HEK293 (cell line): ENCODE results near the gene XKR7.

Source experiments
- CTCF ChIA-PET: fragments of 350-600 bp; formaldehyde crosslinking; extraction: SDS; loops from one replicate; lab custom pipeline; 2021; ENCODE audit warnings: antibody characterized with exemption; lab: Yijun Ruan, JAX
- POLR2A ChIA-PET: fragments of 300-600 bp; formaldehyde crosslinking; extraction: SDS; loops from one replicate; lab custom pipeline; 2020; ENCODE audit warnings: antibody characterized with exemption, inconsistent platforms; lab: Yijun Ruan, JAX
- H3K27ac ChIP-seq: fragments of 200-500 bp; sonication (Bioruptor generic); 2 replicates; pipeline ENCODE4 v1.5.1; 2014; ENCODE audit warnings: low read depth, low read length, control low read depth, inconsistent platforms; ENCODE audit errors: extremely low read depth
- H3K36me3 ChIP-seq, 2 experiments: fragments of 200-500 bp in 1 of 2; sonication (Bioruptor generic) in 1 of 2; 1 replicate in 1 of 2; 2 replicates in 1 of 2; pipeline ENCODE4 v1.5.1; 2014 to 2017; ENCODE audit warnings: inconsistent platforms in 2 of 2, low read length in 2 of 2; ENCODE audit not compliant: control insufficient read depth in 2 of 2, insufficient read depth in 1 of 2
- H3K4me1 ChIP-seq: fragments of 200-500 bp; sonication (Bioruptor generic); 2 replicates; pipeline ENCODE4 v1.5.1; 2014; ENCODE audit warnings: mild to moderate bottlenecking, low read length, inconsistent platforms; ENCODE audit not compliant: control insufficient read depth, insufficient read depth
- H3K4me3 ChIP-seq: 2 replicates; pipeline ENCODE4 v1.5.1; 2011; ENCODE audit warnings: low read depth, mild to moderate bottlenecking, control low read depth, low read length, moderate library complexity
- H3K9me3 ChIP-seq: fragments of 200-500 bp; sonication (Bioruptor generic); 2 replicates; pipeline ENCODE4 v1.5.1; 2014; ENCODE audit warnings: low read depth, low read length, inconsistent platforms; ENCODE audit not compliant: control insufficient read depth, insufficient read depth
- BCL11B ChIP-seq: fragments of 450-650 bp; formaldehyde crosslinking; IDR thresholded peaks from 2 replicates; pipeline ENCODE4 v1.5.1; 2016; ENCODE audit warnings: low read depth, missing biosample characterization, missing genetic modification characterization
- BCL6B ChIP-seq: fragments of 450-650 bp; formaldehyde crosslinking; IDR thresholded peaks from 2 replicates; pipeline ENCODE4 v1.5.1; 2017; ENCODE audit warnings: missing biosample characterization, missing genetic modification characterization
- HIC1 ChIP-seq: fragments of 450-650 bp; formaldehyde crosslinking; IDR thresholded peaks from 2 replicates; pipeline ENCODE4 v1.5.1; 2016; ENCODE audit warnings: missing biosample characterization, missing genetic modification characterization
- KLF9 ChIP-seq: fragments of 450-650 bp; formaldehyde crosslinking; IDR thresholded peaks from 2 replicates; pipeline ENCODE4 v1.5.1; 2016; ENCODE audit warnings: missing biosample characterization, missing genetic modification characterization, low read depth
- MEIS1 ChIP-seq: sonication (generic); formaldehyde crosslinking; IDR thresholded peaks from 2 replicates; pipeline ENCODE4 v1.8.1; 2022; ENCODE audit warnings: missing genetic modification reagents, mild to moderate bottlenecking, borderline replicate concordance
- ZBTB10 ChIP-seq: fragments of 450-650 bp; formaldehyde crosslinking; IDR thresholded peaks from 2 replicates; pipeline ENCODE4 v1.5.1; 2016; ENCODE audit warnings: missing biosample characterization, missing genetic modification characterization
- ZBTB17 ChIP-seq: fragments of 450-650 bp; formaldehyde crosslinking; IDR thresholded peaks from 2 replicates; pipeline ENCODE4 v1.5.1; 2016; ENCODE audit warnings: missing biosample characterization, missing genetic modification characterization
- ZBTB21 ChIP-seq: fragments of 450-650 bp; formaldehyde crosslinking; IDR thresholded peaks from 2 replicates; pipeline ENCODE4 v1.5.1; 2017; ENCODE audit warnings: missing biosample characterization, missing genetic modification characterization
- ZEB2 ChIP-seq: fragments of 450-650 bp; formaldehyde crosslinking; IDR thresholded peaks from 2 replicates; pipeline ENCODE4 v1.5.1; 2016; ENCODE audit warnings: missing biosample characterization, missing genetic modification characterization
- ZFP41 ChIP-seq: fragments of 450-650 bp; formaldehyde crosslinking; IDR thresholded peaks from 2 replicates; pipeline ENCODE4 v1.5.1; 2016; ENCODE audit warnings: missing biosample characterization, missing genetic modification characterization, borderline replicate concordance
- ZFP69B ChIP-seq: fragments of 450-650 bp; formaldehyde crosslinking; IDR thresholded peaks from 2 replicates; pipeline ENCODE4 v1.5.1; 2016; ENCODE audit warnings: missing biosample characterization, missing genetic modification characterization
- ZNF121 ChIP-seq: fragments of 450-650 bp; formaldehyde crosslinking; IDR thresholded peaks from 2 replicates; pipeline ENCODE4 v1.5.1; 2016; ENCODE audit warnings: missing biosample characterization, missing genetic modification characterization
- ZNF157 ChIP-seq: fragments of 450-650 bp; formaldehyde crosslinking; IDR thresholded peaks from 2 replicates; pipeline ENCODE4 v1.5.1; 2016; ENCODE audit warnings: missing biosample characterization, missing genetic modification characterization
- ZNF350 ChIP-seq: fragments of 450-650 bp; formaldehyde crosslinking; IDR thresholded peaks from 2 replicates; pipeline ENCODE4 v1.5.0; 2017; ENCODE audit warnings: missing biosample characterization, mild to moderate bottlenecking, missing genetic modification characterization
- ZNF362 ChIP-seq: fragments of 450-650 bp; formaldehyde crosslinking; IDR thresholded peaks from 2 replicates; pipeline ENCODE4 v1.5.1; 2016; ENCODE audit warnings: missing biosample characterization, missing genetic modification characterization
- ZNF394 ChIP-seq: fragments of 450-650 bp; formaldehyde crosslinking; IDR thresholded peaks from 2 replicates; pipeline ENCODE4 v1.5.1; 2016; ENCODE audit warnings: missing biosample characterization, missing genetic modification characterization, mild to moderate bottlenecking, moderate library complexity, borderline replicate concordance
- ZNF423 ChIP-seq: fragments of 450-650 bp; formaldehyde crosslinking; IDR thresholded peaks from 2 replicates; pipeline ENCODE4 v1.5.1; 2016; ENCODE audit warnings: missing biosample characterization, missing genetic modification characterization
- ZNF473 ChIP-seq: fragments of 450-650 bp; formaldehyde crosslinking; IDR thresholded peaks from 2 replicates; pipeline ENCODE4 v1.5.1; 2017; ENCODE audit warnings: missing biosample characterization, missing genetic modification characterization
- ZNF514 ChIP-seq: fragments of 450-650 bp; formaldehyde crosslinking; IDR thresholded peaks from 2 replicates; pipeline ENCODE4 v1.5.1; 2016; ENCODE audit warnings: missing biosample characterization, missing genetic modification characterization
- ZNF548 ChIP-seq: fragments of 450-650 bp; formaldehyde crosslinking; IDR thresholded peaks from 2 replicates; pipeline ENCODE4 v1.5.1; 2016; ENCODE audit warnings: missing biosample characterization, missing genetic modification characterization
- ZNF571 ChIP-seq: fragments of 450-650 bp; formaldehyde crosslinking; IDR thresholded peaks from 2 replicates; pipeline ENCODE4 v1.5.0; 2017; ENCODE audit warnings: missing biosample characterization, missing genetic modification characterization
- ZNF658 ChIP-seq: fragments of 450-650 bp; formaldehyde crosslinking; IDR thresholded peaks from 2 replicates; pipeline ENCODE4; 2016; ENCODE audit warnings: missing biosample characterization, missing genetic modification characterization
- ZNF701 ChIP-seq: fragments of 450-650 bp; formaldehyde crosslinking; IDR thresholded peaks from 2 replicates; pipeline ENCODE4 v1.5.1; 2016; ENCODE audit warnings: missing biosample characterization, missing genetic modification characterization
- ZNF777 ChIP-seq: fragments of 450-650 bp; formaldehyde crosslinking; IDR thresholded peaks from 2 replicates; pipeline ENCODE4 v1.5.1; 2017; ENCODE audit warnings: missing biosample characterization, missing genetic modification characterization, borderline replicate concordance

Gene XKR7

GRCh38 chr20:32036716-32037485 is 69.0 kb downstream of the XKR7 start:
- ChIA-PET CTCF (interaction anchor here (0.6 to 8.9 kb wide), 4 partner anchors 15 to 183 kb away, joined by 3 to 128 read pairs (median 3); partner anchors contain the start of gene PDRG1), POLR2A (no interaction called here)
- no peaks in the 10 kb centered on the region for H3K36me3 ChIP-seq
- no peak for TF ChIP-seq ZNF548 (tag by site-specific recombination)
- peak; percentile 26; the same call in 1 of the 2 replicates for TF ChIP-seq ZBTB17
- H3K27ac ChIP-seq: no peak overlapping the region
- H3K4me3 ChIP-seq: no peak overlapping the region
- no peaks in the 10 kb centered on the region for H3K4me1 ChIP-seq
- no peaks in the 10 kb centered on the region for H3K9me3 ChIP-seq

GRCh38 chr20:32037929-32038328 is 70.0 kb downstream of the XKR7 start:
- no peaks in the 10 kb centered on the region for H3K4me1 ChIP-seq
- ChIA-PET CTCF (interaction anchor here (0.6 to 0.7 kb wide), 3 partner anchors 127 to 179 kb away, joined by 3 to 4 read pairs (median 4); no protein-coding TSS in a partner anchor), POLR2A (no interaction called here)
- 0 out of 2 replicates have a peak, but pooled peaks have one; percentile 11 for TF ChIP-seq BCL6B (tag by site-specific recombination)
- TF ChIP-seq ZNF473 (tag by site-specific recombination): peak; percentile 89; the same call in 1 of the 2 replicates
- no peak for TF ChIP-seq ZNF157 (tag by site-specific recombination)
- no peak for TF ChIP-seq ZNF394 (tag by site-specific recombination)
- TF ChIP-seq ZFP41 (tag by site-specific recombination): no peak
- no peak for TF ChIP-seq ZNF362
- no peak for TF ChIP-seq KLF9 (tag by site-specific recombination)
- no peak for TF ChIP-seq ZNF121 (tag by site-specific recombination)
- no peak for TF ChIP-seq ZFP69B
- no peak for TF ChIP-seq ZNF777 (tag by site-specific recombination)
- TF ChIP-seq ZNF658 (tag by site-specific recombination): no peak
- no peak for TF ChIP-seq MEIS1 (CRISPR knock-in tag)
- no peak for TF ChIP-seq ZBTB21 (tag by site-specific recombination)
- TF ChIP-seq ZNF571: no peak
- no peak for TF ChIP-seq ZNF514 (tag by site-specific recombination)
- no peak for TF ChIP-seq ZNF350
- no peak for TF ChIP-seq ZEB2 (tag by site-specific recombination)
- TF ChIP-seq HIC1 (tag by site-specific recombination): no peak
- TF ChIP-seq BCL11B (tag by site-specific recombination): no peak
- TF ChIP-seq ZBTB10 (tag by site-specific recombination): no peak
- no peak for TF ChIP-seq ZNF701 (tag by site-specific recombination)
- no peak for TF ChIP-seq ZNF423 (tag by site-specific recombination)

More at GRCh38 chr20:32037929-32038328, 70.0 kb downstream of the XKR7 start:
- Histone ChIP-seq H3K9me3 (no peaks in the 10 kb centered on the region), H3K27ac (no peak overlapping the region), H3K36me3 (no peaks in the 10 kb centered on the region), H3K4me3 (no peak overlapping the region)
